ENCODE measurements around the gene KLHDC4. TPM values are rescaled to one million over a fixed set of nuclear protein-coding genes. Genes with fewer than 3 reads are reported as not detected.

The KLHDC4 gene
- total RNA-seq, 1 experiment from 2014 or later, result 76.2 TPM

- H3K18ac ChIP-seq (ENCODE audit: insufficient read length, low read depth, low read length), result no peak overlapping the region
- Mint-ChIP-seq H3K27me3 (ENCODE audit: low read depth) (no peaks in the 10 kb centered on the region; the same call in none of the 2 replicates), H3K36me3 (ENCODE audit: insufficient read depth in 1 of 3, low read depth in 3 of 3) (peaks cover 18 to 53% (median 39%) of the 10 kb centered on the region in 3 experiments; a peak in 6 of 7 replicates), H3K4me3 (no peak overlapping the region), H3K9me3 (no peaks in the 10 kb centered on the region), H3K27ac (0 out of 7 replicates have a peak overlapping the region, but pooled peaks of 1 of the 3 experiments have one; percentile 77), H3K4me1 (peaks cover 6 to 18% of the 10 kb centered on the region in 2 experiments)
- H3K27ac ChIP-seq (ENCODE audit: insufficient read length, low read depth, low read length), result no peak overlapping the region
- no peak overlapping the region for H4K8ac ChIP-seq (replicated peaks; ENCODE audit: insufficient read length, low read depth, low read length)
- no peak overlapping the region for H2BK12ac ChIP-seq (ENCODE audit: insufficient read length, low read depth, low read length)
- H4K91ac ChIP-seq (ENCODE audit: insufficient read length, low read depth, low read length), result no peak overlapping the region
- no peak overlapping the region for H2AFZ ChIP-seq (ENCODE audit: low read length)
- no peak for TF ChIP-seq CTCF (conservative IDR thresholded peaks at IDR 0.05)
- no peak overlapping the region for H3K4ac ChIP-seq (ENCODE audit: low read depth, low read length)
- H4K20me1 ChIP-seq (ENCODE audit: control insufficient read depth, insufficient read depth, insufficient read length), result no peaks in the 10 kb centered on the region
- no peaks in the 10 kb centered on the region for H3K79me2 ChIP-seq (ENCODE audit: insufficient read depth, low read length)
- H3K23ac ChIP-seq (ENCODE audit: insufficient read length, low read depth, low read length), result no peak overlapping the region
- H2AK5ac ChIP-seq (ENCODE audit: insufficient read length, low read length), result no peak overlapping the region
- no peaks in the 10 kb centered on the region for H3K27me3 ChIP-seq (ENCODE audit: insufficient read depth, low read length)
- no CpG with 5 or more reads among the region's 12 CpGs for WGBS (ENCODE audit: extremely low coverage, insufficient read length, low lambda C conversion rate)
- H2BK15ac ChIP-seq (ENCODE audit: low read depth, low read length), result no peak overlapping the region
- no peaks in the 10 kb centered on the region for H3K23me2 ChIP-seq (ENCODE audit: insufficient read length, low read depth, low read length, poor library complexity, severe bottlenecking)
- H3K9ac ChIP-seq (ENCODE audit: extremely low read depth, insufficient read length, low read length), result no peak overlapping the region
- DNase-seq, result no peak
- no peaks in the 10 kb centered on the region for H3K4me1 ChIP-seq (ENCODE audit: insufficient read depth, low read length)
- H3T11ph ChIP-seq (ENCODE audit: low read length), result no peak overlapping the region
- no peak overlapping the region for H4K5ac ChIP-seq (ENCODE audit: insufficient read length, low read depth, low read length)
- no peak overlapping the region for H2BK5ac ChIP-seq (ENCODE audit: insufficient read length, low read length)
- H3K4me2 ChIP-seq (ENCODE audit: insufficient read depth, insufficient read length, low read length), result no peak overlapping the region
- no peaks in the 10 kb centered on the region for H3K9me3 ChIP-seq (ENCODE audit: control insufficient read depth, low read depth, low read length)
- no peak overlapping the region for H2BK20ac ChIP-seq (ENCODE audit: low read depth, low read length, poor library complexity, severe bottlenecking)
- H2BK120ac ChIP-seq (ENCODE audit: low read depth, low read length, poor library complexity, severe bottlenecking), result no peak overlapping the region
- no peak overlapping the region for H3K56ac ChIP-seq (ENCODE audit: insufficient read length, low read depth, low read length)
- no peak overlapping the region for H3K14ac ChIP-seq (ENCODE audit: insufficient read depth, low read length)
- no peaks in the 10 kb centered on the region for H3K79me1 ChIP-seq (ENCODE audit: insufficient read depth, low read depth, low read length, poor library complexity, severe bottlenecking)
Measured at GRCh38 chr16:87709677-87710076, 56.1 kb downstream of the KLHDC4 start.

All from H9 (cell line).